Embryonic facial prominence (tissue), 1 donor: ENCODE results near the gene STARD13.

Experiments used
- DNase-seq: peaks from one replicate; pipeline ENCODE4 v3.0.0-alpha.2; 2016; ENCODE audit errors: extremely low spot score

The STARD13 gene

DNA sequence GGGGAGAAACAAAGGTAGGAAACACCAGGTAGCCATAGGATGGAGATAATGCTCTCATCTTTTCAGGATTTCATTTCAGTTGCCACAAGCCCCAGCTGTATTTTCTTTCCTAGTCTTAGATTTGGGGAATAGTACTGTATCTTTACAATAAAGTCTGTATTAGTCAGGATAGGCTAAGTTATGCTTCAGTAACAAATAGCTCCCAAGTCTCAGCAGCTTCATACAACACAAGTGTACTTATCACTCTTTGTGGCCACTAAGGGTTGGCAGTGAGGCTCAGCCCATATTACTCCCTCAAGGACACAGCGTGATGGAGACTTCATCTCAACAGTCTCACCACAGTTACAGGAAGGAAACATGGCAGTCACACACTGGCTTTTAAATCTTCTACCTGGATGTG, 61.4 kb downstream of the STARD13 start:
- DNase-seq, result no peak

DNA sequence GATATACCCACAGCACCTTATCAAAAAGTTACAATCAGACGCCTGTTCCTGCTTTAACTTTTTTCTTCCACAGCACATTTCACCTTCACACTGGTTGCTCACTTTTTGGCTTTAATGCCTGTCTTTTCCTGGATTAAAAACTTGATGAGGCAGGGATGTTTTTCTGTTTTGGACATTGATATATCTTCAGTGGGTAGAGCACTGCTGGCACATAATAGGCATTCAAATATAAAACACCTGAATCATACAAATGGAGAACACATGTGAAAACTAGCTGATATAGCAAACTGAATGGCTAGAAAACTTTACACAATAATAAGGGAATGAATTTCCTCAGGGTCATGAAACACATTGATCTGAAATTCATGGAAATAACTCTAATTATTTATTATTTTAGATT, 65.6 kb downstream of the STARD13 start:
- DNase-seq, result no peak

DNA sequence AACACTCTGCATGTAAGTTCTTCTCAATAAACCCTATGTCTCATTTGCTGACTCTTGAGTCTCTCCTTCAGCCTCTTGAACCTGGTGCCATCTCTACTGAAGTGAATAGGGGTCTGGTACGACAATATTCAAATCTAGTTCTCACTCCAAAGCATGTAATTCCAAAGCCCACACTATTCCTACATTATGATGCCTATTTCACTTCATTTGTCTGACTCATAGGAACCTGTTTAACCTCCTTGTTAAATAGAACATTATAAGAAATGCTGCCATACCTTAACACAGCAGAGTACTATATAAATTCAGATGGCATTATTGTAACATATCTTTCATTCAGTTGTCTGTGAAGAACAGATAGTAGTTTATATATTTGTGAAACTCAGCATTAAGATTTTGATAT, 67.1 kb downstream of the STARD13 start:
- no peak for DNase-seq

DNA sequence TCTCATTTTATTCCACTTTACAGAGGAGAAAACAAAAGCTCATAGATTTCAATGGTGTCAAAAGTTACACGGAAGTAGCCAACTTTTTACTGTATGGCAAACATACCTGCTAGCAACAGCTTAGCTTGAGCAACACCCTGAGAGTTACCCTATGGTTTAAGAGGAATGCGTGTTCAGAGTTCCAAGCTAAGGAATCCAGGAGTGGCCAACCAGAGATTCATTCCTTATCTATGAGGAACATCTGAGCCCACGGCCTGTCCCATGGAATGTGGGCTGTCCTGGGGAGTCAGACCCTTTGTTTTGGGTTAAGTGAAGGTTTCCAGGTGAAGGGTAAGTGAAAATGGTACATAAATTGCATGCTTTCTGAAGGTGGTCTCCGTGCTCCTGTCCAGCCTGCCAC, 67.5 kb downstream of the STARD13 start:
- DNase-seq, result no peak

DNA sequence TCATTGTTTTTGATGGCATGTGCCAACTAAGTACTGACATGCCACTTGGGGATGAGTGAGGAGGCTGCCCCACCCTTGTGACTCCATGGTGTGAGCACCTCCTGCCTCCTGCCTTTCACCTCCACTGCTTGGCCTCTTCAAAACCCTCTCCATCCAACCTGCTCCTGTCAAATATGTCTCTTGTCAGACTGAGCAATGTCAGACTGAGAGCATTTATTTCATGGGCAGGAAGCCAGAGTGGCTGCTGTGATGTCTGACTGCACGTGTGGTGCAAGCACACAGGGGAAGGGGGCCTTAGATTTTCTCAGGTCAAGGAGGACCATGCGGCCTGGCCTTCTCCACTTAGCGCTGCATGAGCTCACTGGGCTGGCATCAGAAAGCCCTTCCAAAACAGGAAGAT, 68.3 kb downstream of the STARD13 start:
- DNase-seq, result no peak

DNA sequence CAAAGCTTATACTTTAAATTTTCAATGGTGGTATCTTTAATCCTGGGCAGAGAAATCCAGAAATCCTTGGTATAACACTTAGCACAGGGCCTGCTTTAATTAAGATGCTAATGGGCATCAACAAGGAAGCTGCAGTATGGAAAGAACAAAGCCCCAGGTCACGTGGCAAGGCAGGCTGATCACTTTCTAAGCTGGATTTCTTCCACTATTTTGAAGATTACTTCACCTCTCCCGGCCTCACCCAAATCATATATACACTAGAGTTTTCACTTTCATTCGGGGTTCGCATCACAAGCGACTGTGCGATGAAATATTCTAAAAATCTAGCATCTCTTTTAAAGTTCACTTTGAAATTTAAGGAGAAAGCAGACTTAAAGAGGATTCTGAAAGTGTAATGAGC, 71.8 kb downstream of the STARD13 start:
- no peak for DNase-seq

DNA sequence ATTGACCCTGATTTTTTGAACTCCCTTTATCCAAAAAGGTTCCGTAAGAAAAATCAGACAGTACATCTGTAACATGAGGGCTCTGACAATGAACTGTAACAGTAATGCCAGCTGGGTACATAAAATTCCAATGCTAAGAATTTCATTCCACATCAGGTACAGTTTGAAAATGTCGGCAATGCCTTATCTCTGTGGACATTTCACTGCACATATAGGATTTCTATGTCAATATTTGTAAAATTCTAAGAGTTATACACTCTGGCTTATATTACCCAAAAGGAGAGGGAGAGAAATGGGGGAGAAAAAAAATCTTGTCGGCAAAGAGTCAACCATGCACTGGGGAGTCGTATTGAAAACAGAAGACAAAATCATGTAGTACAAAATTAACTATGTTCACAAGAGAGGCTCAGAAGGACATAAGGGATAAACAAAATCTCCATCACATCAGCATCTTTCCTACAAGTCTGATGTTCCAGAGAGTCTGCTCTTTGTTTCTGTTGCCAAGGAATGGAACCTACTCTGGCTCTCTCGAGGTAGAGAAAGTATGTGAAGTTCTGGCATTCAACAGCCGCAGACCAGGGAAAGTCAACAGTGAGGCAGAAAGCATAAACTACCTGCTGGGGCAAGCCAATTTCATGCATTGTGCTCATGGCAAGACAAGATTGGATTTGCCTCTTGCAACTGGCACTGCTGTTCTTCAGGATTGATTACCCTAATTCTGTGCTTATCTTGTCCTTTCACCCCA, 72.4 kb downstream of the STARD13 start:
- DNase-seq, result no peak

DNA sequence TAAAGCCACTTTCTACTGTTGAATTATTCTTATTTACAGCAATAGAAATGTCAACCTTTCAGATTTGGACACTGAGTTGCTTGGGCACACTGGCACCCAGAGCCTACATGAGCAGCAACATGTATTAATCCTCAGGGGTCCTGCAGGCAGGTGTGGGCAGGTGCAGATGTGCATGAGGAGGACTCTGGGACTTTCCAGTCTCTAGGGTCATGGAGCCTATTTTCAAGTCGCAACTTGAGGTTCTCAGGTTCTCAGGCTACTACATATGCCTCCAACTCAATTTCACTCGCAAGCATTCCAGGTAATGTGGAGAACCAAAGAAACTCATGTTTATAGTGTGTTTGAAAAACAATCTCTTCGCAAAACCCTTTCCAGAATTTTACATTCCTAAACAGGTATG, 73.2 kb downstream of the STARD13 start:
- no peak for DNase-seq

DNA sequence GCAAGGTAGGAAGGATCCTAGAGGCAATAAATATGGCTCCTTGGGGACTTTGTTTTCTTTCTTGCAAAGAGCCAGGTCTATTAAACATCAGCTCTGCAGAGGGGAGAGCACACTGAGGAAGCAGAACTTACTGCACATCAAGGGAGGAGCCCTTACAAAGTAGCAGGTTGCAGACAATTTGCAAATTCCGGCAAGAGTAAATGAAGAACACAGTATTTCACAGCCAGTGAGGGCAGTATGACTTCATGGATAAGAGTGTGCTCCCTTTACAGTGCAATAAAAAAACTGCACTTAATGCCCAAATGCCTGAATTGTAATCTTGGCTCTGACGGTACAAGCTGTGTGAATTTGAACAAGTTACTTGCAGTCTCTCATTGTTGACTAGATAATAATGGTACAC, 75.5 kb downstream of the STARD13 start:
- no peak for DNase-seq

DNA sequence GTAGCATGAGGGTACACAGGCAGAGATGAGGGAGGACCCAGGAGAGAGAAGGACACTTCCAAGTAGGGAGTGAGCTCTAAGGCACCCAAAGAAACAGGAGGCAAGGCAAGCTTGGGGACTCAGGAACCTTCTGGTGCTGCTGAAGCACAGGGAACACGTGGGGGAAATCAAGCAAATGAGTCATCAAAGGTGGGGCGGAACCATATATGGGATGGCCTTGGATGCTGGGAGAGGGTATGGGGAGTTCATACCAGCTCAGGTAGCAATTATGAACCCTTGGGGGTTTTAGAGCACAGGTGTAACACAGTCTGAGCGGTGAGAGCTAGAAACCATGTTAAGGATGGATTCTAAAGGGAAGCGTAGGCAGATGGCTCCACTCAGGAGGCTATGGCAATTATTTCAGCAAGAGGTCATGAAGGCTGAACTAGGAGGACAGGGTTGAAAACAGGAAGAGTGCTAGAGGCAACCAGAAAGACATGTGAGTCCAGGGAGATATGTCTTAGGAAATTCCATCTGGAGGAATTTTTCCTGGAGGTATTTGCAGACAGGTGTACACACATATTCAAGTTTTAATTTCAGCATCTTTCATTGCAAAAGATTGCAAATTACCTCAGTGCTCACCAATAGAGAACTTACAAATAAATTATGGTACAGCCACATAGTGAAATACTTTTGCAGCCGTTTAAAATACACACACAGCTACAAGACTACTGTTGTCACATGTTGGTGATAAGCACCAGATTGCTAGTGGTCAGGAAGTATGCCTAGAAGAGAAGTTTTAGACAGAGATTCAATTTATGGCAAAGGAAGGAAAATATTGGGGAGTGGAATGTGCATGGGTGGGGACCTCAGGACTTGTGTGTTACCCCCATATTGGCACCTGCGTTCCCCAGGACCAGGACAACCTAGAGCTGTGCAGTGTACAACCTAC, 77.0 kb downstream of the STARD13 start:
- DNase-seq, result no peak

DNA sequence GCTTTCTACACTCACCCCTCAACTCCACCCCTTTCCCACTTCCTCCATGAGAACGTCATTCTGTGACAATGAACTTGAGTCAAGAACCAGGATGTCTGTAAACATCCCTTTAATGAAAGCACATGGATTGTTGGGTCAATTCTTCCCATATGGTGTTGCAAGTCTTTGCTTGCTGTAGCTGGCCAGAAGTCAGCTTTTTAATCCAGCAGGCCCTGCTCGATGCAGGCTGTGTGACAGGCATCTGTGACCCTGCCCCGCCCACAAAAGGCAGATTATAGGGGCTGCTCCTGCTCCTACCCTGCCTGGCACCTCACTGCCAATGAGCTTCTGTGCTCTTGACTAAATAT, 78.0 kb downstream of the STARD13 start:
- no peak for DNase-seq

DNA sequence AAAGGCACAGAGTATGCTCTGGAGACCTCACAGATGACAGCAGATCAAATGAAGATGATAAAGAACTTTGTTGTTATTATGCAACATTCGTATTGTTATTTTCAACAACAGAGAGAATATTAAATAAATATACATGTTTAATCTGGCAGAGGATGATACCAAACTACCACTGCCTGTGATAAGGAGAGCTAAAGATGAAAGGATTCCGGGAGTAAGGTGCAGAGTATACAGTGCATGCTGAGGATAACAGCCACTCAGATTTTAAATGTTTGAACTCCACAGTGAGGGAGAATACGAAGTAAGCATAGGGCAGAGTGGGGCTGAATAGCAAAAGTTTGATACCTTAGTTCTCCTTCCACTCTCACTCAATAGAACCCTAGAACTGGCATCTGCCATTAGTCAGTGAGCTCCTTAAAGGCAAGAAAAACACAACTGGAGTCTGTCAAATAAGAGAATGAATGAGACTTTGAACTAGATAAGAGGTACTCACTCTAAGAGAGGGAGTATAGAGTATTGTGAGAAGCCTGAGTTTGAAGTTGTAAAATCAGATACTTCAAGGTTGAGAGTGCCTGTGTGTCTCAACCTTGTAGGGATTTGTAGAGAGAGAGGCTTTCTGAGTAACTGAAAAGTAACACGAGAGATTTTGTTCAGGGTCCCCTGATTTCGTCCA, 78.5 kb downstream of the STARD13 start:
- DNase-seq, result no peak

DNA sequence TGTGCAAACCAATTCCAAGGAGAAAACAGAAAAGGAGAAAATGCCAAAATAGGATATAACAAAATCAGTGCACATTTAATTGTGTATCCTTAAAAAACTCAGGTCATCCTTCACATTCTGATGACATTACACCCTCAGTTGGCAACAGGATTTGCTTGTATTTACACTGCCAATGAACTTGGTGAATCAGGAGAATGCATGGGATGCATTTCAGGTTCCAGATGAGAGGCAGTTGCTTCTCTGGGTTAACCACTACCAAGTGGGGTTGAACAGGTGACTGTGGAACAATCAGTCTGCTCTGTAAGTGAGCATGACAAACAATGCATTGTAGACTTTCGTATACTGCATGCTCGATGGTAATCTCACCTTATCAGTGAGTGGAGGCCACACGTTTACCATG, 79.1 kb downstream of the STARD13 start:
- DNase-seq, result no peak

DNA sequence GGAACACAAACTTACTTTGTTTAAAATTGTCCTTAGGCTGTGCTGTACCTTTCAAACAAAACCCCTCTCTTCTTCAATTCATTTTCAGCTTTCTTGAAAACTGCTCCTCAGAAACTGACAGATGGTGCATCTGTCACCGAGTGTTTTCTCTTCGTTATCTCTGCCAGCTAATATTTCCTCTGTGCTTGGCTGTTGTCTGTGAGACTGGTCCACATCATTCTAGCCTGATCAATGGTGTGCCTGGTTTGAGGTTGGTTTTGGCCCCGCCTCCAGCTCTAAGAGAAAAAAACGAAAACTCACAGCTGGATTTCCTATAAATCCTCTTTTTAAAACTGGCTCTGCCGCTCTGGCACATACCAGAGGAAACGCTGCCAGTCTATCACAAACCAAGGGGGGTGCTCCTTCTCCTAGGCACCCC, 79.7 kb downstream of the STARD13 start:
- DNase-seq, result no peak

DNA sequence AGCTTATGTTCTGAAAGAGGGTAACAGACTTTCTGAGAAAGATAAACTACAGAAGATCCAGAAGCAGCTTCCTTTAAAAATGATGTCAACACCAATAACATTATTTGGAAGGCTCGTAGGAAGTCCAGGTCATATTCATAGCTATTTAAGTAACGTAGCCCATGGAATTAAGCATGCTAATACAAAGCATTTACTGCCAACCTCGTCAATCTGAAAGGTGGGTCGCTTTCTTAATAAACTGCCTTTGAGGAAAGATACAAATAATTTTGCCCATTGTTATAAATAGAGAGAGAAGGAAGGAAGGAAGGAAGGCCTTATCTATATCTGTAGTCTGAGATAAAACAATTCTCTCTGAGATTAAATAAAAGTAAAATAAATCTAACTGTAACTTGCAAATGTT, 80.3 kb downstream of the STARD13 start:
- DNase-seq, result no peak

DNA sequence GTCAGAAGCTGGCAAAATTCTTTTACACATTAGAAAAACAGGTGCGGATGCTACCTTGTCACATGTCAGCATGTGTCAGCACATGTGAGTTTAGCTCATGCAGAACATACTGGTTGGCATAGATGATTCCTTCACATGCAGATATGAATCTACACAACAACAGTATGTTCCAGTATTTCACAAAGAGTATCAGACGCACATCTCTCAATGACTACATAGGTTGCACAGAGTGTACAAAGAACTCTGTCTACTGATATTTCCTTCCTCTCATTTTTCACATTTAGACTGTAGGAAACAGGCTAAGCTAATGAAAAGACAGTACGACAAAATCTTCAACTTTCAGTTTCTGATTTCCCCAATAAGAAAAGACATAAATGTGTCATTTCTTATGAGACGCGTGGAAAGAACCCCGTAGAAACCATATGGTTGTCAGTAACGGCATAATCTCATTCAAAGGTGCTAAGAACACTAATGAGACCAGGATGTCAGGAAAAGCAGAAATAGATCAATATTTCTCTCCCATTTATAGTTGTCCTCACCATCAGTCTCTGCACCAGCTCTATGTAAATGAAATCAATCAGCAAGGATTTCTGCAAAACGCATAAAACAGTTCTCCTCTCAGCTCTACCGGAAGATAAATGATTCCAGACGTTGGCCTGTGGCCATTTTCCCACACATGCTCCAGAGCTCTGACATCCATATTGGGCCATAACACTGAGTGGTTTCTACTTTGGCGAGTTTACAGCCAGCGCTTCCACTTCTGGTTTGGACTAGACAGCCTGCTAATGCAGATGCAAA, 81.2 kb downstream of the STARD13 start:
- peak; percentile 81 for DNase-seq

DNA sequence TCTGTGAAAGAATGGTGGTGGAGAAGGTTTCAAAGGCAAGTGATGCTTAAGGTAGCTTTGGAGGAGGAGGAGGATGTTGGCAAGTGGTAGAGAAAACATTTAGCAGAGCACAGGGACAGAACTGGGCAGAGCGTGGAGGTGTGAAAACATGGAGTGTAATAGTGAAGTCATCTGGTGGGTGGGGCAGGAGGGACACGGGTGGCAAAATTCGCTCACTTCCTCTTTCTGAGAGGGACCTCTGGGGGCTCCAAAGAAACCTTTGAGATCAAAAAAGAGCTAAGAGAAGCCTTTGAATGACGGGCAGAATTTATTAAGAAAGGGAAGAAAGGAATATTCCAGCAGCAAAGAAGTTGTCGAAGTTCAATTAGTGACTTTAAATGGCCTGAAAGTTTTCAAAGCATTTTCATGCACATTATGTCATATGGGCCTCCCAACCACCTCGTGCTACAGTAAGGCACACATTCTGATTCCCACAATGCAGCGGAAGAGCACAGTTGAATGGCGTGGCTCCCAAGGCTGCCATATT, 82.8 kb downstream of the STARD13 start:
- no peak for DNase-seq

DNA sequence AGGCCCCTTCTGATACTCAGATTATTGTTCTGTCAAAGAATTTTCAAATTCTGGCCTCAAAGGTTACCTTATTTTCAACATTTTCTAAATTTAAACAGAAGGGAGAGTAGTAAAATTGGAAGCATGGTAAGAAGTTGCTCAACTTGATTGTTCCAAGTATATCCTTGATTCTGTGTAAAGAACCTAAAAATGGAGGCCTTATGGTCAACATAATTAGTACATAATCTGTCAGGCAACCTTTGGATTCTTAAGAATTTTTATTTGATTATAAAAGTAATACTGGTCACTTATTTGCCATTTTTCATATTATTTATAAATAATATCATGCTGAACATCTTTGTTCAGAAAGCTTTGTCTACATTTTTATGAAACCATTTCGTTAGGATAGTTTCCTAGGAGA, 83.9 kb downstream of the STARD13 start:
- DNase-seq, result no peak

DNA sequence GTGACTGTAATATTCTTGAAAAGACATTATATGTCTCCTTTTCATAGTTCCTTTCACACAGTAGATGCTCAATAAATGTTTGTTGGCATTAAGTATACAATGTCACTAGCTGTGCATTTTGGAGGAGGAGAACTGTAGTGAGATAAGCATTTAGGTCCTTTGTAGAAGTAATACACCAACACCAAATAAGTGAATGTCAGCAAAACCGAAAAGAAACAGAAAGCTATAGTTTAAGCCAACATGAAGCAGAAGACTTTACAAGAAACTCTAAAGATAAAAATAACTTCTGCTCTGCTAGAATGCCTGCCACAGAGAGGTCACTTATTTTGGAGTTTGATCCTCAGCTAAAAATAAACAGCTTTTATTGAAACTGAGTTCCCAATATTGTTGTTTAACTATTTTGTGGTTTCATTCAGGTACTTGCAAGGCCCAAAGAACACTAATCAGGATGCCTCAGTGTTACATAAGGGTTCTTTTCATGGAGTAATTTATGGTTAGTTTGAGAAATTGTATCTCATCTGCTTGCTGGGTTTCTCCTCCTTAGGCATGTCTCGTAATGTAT, 86.2 kb downstream of the STARD13 start:
- no peak for DNase-seq

DNA sequence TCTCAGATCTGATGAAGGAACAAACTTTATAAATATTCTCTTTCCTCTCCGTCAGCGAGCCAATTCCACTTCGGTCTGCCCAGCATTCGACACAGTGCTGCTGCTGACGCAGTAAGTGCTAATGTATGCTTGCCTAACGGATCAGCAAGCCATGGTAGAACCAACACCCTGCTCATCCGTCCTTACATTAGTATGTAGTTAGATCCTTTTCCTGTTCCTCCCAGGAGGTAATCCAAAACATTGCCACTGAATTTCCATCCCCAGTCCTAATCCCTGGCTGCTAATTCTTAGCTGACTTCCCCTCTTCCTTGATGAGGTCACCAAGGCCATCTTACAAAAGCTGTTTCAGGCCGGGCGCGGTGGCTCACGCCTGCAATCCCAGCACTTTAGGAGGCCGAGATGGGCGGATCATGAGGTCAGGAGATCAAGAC, 88.0 kb downstream of the STARD13 start:
- no peak for DNase-seq

DNA sequence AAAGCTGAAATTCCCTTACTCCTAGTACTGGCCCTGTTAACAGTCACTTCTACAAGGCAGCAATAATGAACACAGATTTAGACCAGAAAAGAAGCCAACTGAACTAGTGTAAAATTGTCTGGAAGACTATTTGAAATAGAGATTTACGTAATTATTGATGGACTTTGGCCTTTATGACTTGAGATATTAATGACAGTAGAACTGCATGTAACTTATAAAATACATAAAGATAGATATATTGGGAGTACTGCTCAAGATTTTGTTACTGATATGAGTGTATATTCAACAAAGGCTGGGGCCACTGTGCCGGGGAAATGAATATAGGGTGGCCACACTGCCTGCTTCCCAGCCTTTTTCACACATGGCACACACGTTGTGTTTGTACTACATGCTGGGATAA, 88.8 kb downstream of the STARD13 start:
- no peak for DNase-seq
